Measurements from ENCODE around the gene ELOVL1. TPM values are rescaled to one million over a fixed set of nuclear protein-coding genes. Genes with fewer than 3 reads are reported as not detected.

The ELOVL1 gene
- total RNA-seq, result 49.9 and 51.4 TPM in 2 replicates

GRCh38 chr1:43367904-43368645, at the start of gene ELOVL1:
Gene ELOVL1, minus strand, starts transcription at chr1:43368011. Its CDS starts 2,402 bp downstream, at chr1:43365609.

GRCh38 chr1:43389326-43390313, 21.8 kb upstream of the ELOVL1 start, which contains the start of the genes MED8 and SZT2:
Gene MED8, minus strand, starts transcription at chr1:43389800. Its CDS starts 36 bp downstream, at chr1:43389764.
Gene SZT2, plus strand, starts transcription at chr1:43389899. Its CDS starts 70 bp downstream, at chr1:43389969.

GRCh38 chr1:43358746-43359693, 8.8 kb downstream of the ELOVL1 start, which contains the start of gene CDC20:
Gene CDC20, plus strand, starts transcription at chr1:43358981. Its CDS starts 235 bp downstream, at chr1:43359216.

GRCh38 chr1:43337588-43337987, 30.2 kb downstream of the ELOVL1 start, which contains the start of gene MPL:
Gene MPL, plus strand, starts transcription at chr1:43337818. Its CDS starts 31 bp downstream, at chr1:43337849.

Other genes starting within 250 kb of the ELOVL1 start
- gene EBNA1BP2, start 195.7 kb downstream of the ELOVL1 start, total RNA-seq, result 92.6 and 174 TPM in 2 replicates
- 0.22 and 0.75 TPM in 2 replicates for gene CFAP57, start 195.7 kb downstream of the ELOVL1 start, total RNA-seq
- gene TMEM125, start 98.0 kb downstream of the ELOVL1 start, total RNA-seq, result under 0.01 TPM in 1 of 2 replicates, not detected in the other
- 0.11 TPM in 1 of 2 replicates, not detected in the other for gene C1orf210, start 82.4 kb downstream of the ELOVL1 start, total RNA-seq
- 67.9 and 127 TPM in 2 replicates for gene TIE1, start 67.0 kb downstream of the ELOVL1 start, total RNA-seq
- gene MPL, start 30.2 kb downstream of the ELOVL1 start, total RNA-seq, result not detected in 2 replicates
- gene CDC20, start 9.0 kb downstream of the ELOVL1 start, total RNA-seq, result 37.7 and 171 TPM in 2 replicates
- gene MED8, start 21.8 kb upstream of the ELOVL1 start, total RNA-seq, result 75.9 and 83.1 TPM in 2 replicates
- gene SZT2, start 21.9 kb upstream of the ELOVL1 start, total RNA-seq, result 33.3 and 34.7 TPM in 2 replicates
- 33.6 and 46.8 TPM in 2 replicates for gene HYI, start 85.9 kb upstream of the ELOVL1 start, total RNA-seq
- gene PTPRF, start 162.9 kb upstream of the ELOVL1 start, total RNA-seq, result 58.4 and 90.2 TPM in 2 replicates